Fibroblast of peridontal ligament (primary cell): ENCODE measurements around the gene AP3D1.

ENCODE experiments used
- DNase-seq: peaks from one replicate; pipeline ENCODE4 v3.0.0-alpha.2; 2010; ENCODE audit errors: extremely low read depth

Gene AP3D1

DNA sequence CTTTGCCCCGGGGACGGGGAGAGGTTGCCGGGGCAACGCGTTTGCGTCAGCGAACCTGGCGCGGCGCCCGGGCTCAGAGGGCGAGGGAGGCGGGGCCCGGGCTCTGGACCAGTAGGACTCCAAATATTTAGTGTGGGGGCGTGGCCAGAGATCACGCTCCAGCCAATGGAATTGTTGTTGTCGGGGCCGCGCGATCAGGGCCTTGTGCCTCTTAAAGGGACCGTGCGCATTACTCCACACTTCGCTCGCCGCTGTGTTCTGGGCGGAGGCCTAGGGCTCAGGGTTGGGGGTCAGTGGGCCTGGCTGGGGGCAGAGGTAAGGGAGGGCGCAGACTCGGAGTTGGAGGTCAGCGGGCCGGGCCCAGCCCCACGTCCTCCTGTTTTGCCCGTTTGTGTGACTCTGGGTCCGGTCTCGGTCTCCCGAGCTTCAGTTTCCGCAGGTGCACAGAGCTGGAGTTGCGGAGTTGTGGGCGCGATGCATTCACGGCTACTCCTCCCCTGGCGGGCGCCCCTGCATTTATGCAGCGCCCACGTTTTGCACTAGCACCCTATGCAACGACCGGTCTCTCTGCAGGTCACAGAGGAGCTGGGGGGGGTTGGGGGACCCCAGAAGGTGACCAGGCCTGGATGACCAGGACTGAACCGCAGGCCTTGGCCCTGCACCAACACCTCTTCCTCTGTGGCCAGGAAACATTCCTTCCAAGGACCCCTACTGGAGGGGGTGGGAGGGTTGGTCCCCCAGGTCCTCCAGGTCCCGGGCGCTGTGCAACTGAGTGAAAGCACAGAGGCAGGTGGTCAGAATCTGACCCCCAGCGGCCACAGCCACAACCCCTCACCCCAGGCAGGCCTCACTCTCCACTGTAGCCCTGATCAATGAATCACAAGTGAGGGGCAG, 89.6 kb downstream of the AP3D1 start:
- peak; percentile 95 for DNase-seq

DNA sequence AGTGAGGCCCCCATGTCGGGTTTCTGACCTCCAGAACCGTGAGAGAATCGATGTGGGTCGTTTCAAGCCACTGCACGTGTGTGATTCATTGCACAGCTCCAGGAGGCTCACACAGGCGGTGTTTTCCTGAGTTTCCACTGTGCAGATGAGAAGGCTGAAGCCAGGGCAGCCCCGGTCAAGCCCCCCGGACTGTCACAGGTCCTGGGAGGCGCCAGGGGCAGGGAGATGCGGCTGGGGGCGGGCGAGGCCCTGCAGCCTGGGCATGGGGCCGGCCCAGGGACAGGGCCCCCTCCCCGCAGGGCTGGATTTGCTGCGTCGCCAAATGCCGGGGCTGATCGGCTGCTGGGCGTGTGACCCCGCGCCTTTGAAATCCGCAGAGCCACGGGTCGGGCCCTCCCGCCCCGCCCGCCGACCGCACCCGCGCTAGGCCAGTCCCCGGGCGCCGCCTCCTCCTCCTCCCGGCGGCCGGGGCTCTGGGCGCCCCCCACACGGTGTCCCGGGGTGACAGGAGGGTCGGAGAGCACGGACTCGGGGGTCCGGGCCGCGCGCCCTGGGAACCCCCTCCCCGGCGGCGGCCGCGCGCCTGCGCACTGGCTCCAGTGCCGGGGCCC, 90.4 kb downstream of the AP3D1 start:
- DNase-seq = peak; percentile 64

GRCh38 chr19:2059422-2060201, 91.8 kb downstream of the AP3D1 start:
- DNase-seq = peak; percentile 70

GRCh38 chr19:2058570-2059421, 92.6 kb downstream of the AP3D1 start:
- DNase-seq = no peak

DNA sequence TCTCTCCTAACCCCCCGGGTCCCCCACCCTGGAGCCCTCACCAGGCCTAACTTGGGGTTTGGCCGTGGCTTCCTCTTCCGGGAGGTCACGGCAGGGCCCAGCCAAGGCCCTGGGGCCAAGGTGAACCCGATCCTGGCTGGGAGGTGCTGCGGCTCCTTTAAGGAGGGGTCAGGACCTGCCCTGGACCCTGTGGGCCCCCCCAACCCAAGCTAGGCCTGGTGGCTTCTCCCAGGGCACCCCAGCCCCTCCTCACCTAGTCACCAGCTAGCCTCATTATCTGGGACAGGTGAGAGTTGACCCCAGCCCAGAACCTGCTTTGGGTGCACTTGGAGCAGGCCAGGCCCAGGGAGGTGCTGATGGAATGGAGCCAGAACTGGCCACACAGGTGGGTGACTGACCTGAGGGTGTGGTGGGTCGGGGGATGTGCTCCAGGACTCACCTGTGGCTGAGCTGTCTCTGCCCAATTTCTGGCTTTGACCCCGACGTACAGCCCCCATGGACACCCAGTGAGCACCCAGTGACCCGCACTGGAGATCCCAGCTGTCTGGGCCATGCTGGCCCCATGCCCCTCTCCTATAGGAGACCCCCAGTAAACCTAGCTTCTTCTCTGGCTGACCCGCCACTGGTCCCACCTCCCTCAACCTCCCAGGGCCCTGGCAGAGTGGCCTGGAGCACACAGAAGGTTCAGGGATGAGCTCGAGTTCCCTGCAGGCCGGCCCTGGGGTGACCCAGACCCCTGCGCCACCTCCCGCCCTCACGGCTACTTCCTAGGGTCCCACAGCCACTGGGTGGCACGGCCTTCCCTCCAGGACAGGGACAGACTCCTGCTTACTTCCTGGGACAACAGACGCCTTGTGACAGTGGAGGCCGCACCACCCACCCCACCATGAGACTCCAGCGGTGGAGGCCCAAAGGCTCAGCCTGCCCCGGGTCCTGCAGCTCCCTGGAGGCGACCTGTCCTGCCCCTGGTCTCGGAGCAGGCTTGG, 93.6 kb downstream of the AP3D1 start:
- DNase-seq = no peak

- no peak for DNase-seq
Observed at GRCh38 chr19:2056837-2057192, 94.6 kb downstream of the AP3D1 start.

GRCh38 chr19:2055931-2056836, 95.2 kb downstream of the AP3D1 start:
- DNase-seq = peak; percentile 70

- DNase-seq = no peak
Observed at GRCh38 chr19:2054763-2055162, 96.6 kb downstream of the AP3D1 start.

DNA sequence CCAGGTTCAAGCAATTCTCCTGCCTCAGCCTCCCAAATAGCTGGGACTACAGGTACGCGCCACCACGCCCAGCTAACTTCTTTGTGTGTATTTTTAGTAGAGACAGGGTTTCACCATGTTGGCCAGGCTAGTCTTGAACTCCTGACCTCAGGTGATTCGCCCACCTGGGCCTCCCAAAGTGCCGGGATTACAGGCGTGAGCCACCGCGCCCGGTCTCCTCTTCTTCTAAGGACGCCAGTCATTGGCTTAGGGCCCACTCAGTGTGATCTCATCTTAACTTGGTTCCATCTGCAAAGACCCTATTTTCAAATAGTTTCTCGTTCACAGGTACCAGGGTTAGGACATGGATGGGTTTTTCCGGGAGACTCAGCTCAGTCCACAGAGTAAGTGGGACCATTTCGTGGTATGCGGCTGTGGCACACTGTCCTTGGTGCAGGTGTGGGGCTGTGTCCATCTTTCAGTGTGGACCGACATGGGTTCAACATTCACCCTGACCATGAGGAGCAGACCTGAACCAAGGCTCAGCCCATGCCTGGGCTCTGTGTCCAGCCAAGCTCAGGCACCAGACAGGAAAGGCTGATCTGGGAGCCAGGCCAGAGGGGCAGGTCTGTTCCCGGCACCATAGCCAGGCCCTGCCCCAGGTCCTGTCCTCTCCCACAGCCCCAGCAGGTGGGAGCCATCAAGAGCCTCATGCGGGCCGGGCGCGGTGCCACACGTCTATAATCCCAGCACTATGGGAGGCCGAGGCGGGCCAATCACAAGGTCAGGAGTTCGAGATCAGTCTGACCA, 97.6 kb downstream of the AP3D1 start:
- no peak for DNase-seq

DNA sequence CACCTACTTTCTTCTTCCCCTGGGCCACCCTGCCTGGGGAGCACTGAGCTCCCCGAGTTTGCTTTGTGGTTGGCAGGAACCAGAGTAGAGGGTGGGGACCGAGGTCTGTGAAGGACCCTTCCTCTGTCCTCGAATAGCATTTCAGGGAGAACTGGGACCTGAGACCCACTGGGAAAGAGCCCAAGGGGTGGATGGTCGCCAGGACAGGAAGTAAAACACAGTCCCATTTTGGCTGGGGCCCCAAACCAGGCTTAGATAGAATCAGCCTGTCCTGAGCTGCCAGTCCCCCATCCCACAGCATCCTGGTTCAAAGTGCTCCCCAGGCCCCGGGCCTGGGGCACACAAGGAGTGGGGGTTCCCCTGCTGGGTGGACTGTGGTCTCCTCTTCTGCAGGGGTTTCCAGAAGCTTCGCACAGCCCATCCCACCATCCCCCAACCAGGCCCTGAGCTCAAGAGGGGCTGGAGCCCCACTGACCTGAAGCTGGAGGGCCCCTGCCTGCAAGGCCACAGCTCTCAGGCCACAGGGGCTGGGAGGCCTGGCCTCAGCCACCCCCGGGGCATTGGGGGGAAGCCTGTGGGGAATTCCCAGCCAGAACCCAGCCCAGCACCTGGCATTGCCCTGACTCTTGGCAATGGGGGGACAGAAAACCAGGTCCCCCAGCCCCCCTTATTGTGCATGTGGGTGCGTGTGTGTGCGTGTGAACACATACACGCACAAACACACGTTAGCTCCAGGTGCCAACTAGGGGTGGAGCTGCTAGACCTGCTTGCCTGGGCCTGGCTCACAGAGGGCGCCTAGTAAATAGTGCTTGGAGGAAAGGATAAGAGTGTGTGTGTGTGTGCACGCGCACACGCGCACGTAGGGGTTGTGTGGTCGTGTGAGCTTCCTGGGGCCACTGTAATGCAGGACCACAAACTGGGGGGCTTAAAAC, 99.3 kb downstream of the AP3D1 start:
- no peak for DNase-seq

- DNase-seq = peak; percentile 81
Observed at GRCh38 chr19:2050991-2051772, 100.2 kb downstream of the AP3D1 start, which contains the start of gene MKNK2. TSS of gene MKNK2 (minus strand) at chr19:2051244. CDS start at chr19:2050851, 393 bp downstream.
